ENCODE measurements around the gene ATIC.

The ATIC gene

DNA sequence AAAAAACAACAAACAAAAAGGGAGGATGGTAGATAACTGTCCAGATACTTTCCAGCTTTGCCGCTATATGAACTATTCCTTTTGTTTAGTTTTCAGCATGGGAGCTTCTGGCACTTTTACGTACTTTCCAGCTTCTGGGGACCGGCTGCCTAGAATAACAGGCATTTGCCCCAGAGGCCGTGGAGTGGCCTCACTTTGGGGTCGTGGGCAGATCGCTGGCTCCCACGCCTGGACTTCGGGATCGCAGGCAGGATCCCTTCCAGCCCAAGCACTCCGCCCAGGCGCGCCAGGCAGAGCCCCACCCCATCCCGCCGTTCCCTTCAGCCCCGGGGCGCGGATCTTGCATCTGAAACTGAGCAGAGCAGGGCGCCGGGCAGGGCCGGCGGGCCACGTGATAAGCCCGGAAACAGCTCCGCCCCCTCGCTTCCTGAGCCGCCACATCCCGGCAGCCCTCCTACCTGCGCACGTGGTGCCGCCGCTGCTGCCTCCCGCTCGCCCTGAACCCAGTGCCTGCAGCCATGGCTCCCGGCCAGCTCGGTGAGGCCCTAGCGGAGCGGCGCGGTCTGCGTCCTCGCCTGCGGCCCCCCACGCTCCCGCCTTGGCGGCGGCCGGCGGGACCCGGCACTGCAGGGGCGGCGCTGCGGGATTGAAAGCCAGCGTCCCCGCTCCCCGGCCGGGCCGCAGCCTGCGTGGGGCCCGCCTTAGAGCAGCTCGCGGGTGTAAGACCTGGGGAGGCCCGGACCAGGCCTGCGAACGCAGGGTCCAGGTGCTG, at the start of gene ATIC (continued):
- TF ChIP-seq ZNF561 (tag by site-specific recombination; IDR thresholded peaks at IDR 0.05; ENCODE audit: borderline replicate concordance) (peak; percentile 78; the same call in 1 of the 2 replicates), ZNF112 (tag by site-specific recombination; IDR thresholded peaks at IDR 0.05) (no peak), HOXA7 (CRISPR knock-in tag; IDR thresholded peaks at IDR 0.05; ENCODE audit: borderline replicate concordance) (no peak), GLI4 (tag by site-specific recombination; IDR thresholded peaks at IDR 0.05) (no peak), KLF8 (tag by site-specific recombination; IDR thresholded peaks at IDR 0.05) (peak; percentile 74), ZNF426 (tag by site-specific recombination; IDR thresholded peaks at IDR 0.05) (no peak), ZNF184 (tag by site-specific recombination; IDR thresholded peaks at IDR 0.05) (peak; percentile 54; the same call in 1 of the 2 replicates), ZNF239 (tag by site-specific recombination; IDR thresholded peaks at IDR 0.05) (no peak), BCL11B (tag by site-specific recombination; IDR thresholded peaks at IDR 0.05; ENCODE audit: low read depth) (no peak), ZNF157 (tag by site-specific recombination; IDR thresholded peaks at IDR 0.05) (no peak), ZNF146 (tag by site-specific recombination; IDR thresholded peaks at IDR 0.05) (no peak), ZEB2 (tag by site-specific recombination; IDR thresholded peaks at IDR 0.05) (no peak), BCL11A (tag by site-specific recombination; IDR thresholded peaks at IDR 0.05; ENCODE audit: low read depth) (no peak), ZNF350 (tag by site-specific recombination; IDR thresholded peaks at IDR 0.05) (no peak), HOXD13 (CRISPR knock-in tag; IDR thresholded peaks at IDR 0.05; ENCODE audit: borderline replicate concordance) (no peak), SALL2 (tag by site-specific recombination; IDR thresholded peaks at IDR 0.05; ENCODE audit: borderline replicate concordance) (no peak), PRDM1 (tag by site-specific recombination; IDR thresholded peaks at IDR 0.05) (no peak), ZNF335 (tag by site-specific recombination; conservative IDR thresholded peaks at IDR 0.05) (peak; percentile 93), OSR2 (tag by site-specific recombination; IDR thresholded peaks at IDR 0.05) (peak; percentile 38; the same call in 1 of the 2 replicates), ZNF121 (tag by site-specific recombination; IDR thresholded peaks at IDR 0.05) (no peak), ZNF623 (tag by site-specific recombination; IDR thresholded peaks at IDR 0.05) (no peak), ZNF311 (tag by site-specific recombination; IDR thresholded peaks at IDR 0.05; ENCODE audit: borderline replicate concordance) (no peak), ZFP37 (tag by site-specific recombination; IDR thresholded peaks at IDR 0.05) (no peak), ZNF549 (tag by site-specific recombination; IDR thresholded peaks at IDR 0.05) (no peak), ZNF2 (tag by site-specific recombination; IDR thresholded peaks at IDR 0.05) (no peak)
- TF ChIP-seq, protein P1, sequence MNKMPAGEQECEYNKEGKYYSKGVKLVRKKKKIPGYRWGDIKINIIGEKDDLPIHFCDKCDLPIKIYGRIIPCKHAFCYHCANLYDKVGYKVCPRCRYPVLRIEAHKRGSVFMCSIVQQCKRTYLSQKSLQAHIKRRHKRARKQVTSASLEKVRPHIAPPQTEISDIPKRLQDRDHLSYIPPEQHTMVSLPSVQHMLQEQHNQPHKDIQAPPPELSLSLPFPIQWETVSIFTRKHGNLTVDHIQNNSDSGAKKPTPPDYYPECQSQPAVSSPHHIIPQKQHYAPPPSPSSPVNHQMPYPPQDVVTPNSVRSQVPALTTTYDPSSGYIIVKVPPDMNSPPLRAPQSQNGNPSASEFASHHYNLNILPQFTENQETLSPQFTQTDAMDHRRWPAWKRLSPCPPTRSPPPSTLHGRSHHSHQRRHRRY (tag by site-specific recombination; IDR thresholded peaks at IDR 0.05): no peak
- TF ChIP-seq, protein P2, sequence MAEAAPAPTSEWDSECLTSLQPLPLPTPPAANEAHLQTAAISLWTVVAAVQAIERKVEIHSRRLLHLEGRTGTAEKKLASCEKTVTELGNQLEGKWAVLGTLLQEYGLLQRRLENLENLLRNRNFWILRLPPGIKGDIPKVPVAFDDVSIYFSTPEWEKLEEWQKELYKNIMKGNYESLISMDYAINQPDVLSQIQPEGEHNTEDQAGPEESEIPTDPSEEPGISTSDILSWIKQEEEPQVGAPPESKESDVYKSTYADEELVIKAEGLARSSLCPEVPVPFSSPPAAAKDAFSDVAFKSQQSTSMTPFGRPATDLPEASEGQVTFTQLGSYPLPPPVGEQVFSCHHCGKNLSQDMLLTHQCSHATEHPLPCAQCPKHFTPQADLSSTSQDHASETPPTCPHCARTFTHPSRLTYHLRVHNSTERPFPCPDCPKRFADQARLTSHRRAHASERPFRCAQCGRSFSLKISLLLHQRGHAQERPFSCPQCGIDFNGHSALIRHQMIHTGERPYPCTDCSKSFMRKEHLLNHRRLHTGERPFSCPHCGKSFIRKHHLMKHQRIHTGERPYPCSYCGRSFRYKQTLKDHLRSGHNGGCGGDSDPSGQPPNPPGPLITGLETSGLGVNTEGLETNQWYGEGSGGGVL (tag by site-specific recombination; IDR thresholded peaks at IDR 0.05): no peak
- TF ChIP-seq, protein P3, sequence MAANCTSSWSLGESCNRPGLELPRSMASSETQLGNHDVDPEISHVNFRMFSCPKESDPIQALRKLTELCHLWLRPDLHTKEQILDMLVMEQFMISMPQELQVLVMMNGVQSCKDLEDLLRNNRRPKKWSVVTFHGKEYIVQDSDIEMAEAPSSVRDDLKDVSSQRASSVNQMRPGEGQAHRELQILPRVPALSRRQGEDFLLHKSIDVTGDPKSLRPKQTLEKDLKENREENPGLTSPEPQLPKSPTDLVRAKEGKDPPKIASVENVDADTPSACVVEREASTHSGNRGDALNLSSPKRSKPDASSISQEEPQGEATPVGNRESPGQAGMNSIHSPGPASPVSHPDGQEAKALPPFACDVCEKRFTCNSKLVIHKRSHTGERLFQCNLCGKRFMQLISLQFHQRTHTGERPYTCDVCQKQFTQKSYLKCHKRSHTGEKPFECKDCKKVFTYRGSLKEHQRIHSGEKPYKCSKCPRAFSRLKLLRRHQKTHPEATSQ (tag by site-specific recombination; IDR thresholded peaks at IDR 0.05): no peak
- TF ChIP-seq, protein P4, sequence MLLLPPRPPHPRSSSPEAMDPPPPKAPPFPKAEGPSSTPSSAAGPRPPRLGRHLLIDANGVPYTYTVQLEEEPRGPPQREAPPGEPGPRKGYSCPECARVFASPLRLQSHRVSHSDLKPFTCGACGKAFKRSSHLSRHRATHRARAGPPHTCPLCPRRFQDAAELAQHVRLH (tag by site-specific recombination; IDR thresholded peaks at IDR 0.05): no peak
- TF ChIP-seq, protein P5, sequence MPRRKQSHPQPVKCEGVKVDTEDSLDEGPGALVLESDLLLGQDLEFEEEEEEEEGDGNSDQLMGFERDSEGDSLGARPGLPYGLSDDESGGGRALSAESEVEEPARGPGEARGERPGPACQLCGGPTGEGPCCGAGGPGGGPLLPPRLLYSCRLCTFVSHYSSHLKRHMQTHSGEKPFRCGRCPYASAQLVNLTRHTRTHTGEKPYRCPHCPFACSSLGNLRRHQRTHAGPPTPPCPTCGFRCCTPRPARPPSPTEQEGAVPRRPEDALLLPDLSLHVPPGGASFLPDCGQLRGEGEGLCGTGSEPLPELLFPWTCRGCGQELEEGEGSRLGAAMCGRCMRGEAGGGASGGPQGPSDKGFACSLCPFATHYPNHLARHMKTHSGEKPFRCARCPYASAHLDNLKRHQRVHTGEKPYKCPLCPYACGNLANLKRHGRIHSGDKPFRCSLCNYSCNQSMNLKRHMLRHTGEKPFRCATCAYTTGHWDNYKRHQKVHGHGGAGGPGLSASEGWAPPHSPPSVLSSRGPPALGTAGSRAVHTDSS (tag by site-specific recombination; IDR thresholded peaks at IDR 0.05): no peak
- TF ChIP-seq, protein P6, sequence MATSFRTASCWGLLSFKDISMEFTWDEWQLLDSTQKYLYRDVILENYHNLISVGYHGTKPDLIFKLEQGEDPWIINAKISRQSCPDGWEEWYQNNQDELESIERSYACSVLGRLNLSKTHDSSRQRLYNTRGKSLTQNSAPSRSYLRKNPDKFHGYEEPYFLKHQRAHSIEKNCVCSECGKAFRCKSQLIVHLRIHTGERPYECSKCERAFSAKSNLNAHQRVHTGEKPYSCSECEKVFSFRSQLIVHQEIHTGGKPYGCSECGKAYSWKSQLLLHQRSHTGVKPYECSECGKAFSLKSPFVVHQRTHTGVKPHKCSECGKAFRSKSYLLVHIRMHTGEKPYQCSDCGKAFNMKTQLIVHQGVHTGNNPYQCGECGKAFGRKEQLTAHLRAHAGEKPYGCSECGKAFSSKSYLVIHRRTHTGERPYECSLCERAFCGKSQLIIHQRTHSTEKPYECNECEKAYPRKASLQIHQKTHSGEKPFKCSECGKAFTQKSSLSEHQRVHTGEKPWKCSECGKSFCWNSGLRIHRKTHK (tag by site-specific recombination; IDR thresholded peaks at IDR 0.05): no peak
- TF ChIP-seq, protein P7, sequence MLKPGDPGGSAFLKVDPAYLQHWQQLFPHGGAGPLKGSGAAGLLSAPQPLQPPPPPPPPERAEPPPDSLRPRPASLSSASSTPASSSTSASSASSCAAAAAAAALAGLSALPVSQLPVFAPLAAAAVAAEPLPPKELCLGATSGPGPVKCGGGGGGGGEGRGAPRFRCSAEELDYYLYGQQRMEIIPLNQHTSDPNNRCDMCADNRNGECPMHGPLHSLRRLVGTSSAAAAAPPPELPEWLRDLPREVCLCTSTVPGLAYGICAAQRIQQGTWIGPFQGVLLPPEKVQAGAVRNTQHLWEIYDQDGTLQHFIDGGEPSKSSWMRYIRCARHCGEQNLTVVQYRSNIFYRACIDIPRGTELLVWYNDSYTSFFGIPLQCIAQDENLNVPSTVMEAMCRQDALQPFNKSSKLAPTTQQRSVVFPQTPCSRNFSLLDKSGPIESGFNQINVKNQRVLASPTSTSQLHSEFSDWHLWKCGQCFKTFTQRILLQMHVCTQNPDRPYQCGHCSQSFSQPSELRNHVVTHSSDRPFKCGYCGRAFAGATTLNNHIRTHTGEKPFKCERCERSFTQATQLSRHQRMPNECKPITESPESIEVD (tag by site-specific recombination; IDR thresholded peaks at IDR 0.05): no peak
